ENCODE results near the gene CDCP2.

The CDCP2 gene

GRCh38 chr1:54152696-54153095, at the start of gene CDCP2:
Gene CDCP2 (minus strand): TSS chr1:54153000. CDS start chr1:54152922, 78 bp downstream.
- TF ChIP-seq ZFX (IDR thresholded peaks at IDR 0.05; ENCODE audit: borderline replicate concordance), result no peak
- TF ChIP-seq, protein P1, sequence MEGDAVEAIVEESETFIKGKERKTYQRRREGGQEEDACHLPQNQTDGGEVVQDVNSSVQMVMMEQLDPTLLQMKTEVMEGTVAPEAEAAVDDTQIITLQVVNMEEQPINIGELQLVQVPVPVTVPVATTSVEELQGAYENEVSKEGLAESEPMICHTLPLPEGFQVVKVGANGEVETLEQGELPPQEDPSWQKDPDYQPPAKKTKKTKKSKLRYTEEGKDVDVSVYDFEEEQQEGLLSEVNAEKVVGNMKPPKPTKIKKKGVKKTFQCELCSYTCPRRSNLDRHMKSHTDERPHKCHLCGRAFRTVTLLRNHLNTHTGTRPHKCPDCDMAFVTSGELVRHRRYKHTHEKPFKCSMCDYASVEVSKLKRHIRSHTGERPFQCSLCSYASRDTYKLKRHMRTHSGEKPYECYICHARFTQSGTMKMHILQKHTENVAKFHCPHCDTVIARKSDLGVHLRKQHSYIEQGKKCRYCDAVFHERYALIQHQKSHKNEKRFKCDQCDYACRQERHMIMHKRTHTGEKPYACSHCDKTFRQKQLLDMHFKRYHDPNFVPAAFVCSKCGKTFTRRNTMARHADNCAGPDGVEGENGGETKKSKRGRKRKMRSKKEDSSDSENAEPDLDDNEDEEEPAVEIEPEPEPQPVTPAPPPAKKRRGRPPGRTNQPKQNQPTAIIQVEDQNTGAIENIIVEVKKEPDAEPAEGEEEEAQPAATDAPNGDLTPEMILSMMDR (IDR thresholded peaks at IDR 0.05), result no peak
- no peak within 1 kb of the TSS for H3K27ac ChIP-seq

DNA sequence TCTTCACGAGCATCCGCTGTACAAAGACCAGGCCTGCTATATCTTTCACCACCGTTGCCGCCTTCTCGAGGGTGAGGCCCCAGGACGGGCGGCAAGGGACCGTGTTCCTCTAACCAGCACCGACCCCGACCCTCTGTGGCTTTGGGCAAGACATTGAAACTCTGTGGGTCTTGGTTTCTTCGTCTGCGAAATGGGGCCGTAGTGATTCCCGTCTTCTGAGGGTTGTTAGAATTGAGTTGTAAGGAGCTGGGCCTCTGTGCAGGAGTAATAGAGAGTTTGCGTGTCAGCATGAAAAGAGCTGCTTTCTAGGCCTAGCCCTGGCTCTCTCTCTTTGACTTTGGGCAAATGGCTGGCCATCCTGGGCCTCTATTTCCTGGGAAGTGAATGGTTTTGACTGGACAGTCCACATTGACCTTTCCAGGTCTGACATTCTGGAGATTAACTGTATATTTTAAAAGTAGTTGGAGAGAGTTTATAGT, 47.8 kb upstream of the CDCP2 start:
- H3K27ac ChIP-seq, result peak overlapping the region; percentile 62
- no peak for TF ChIP-seq ZFX (IDR thresholded peaks at IDR 0.05; ENCODE audit: borderline replicate concordance)
- TF ChIP-seq, protein P1 (IDR thresholded peaks at IDR 0.05), result no peak

DNA sequence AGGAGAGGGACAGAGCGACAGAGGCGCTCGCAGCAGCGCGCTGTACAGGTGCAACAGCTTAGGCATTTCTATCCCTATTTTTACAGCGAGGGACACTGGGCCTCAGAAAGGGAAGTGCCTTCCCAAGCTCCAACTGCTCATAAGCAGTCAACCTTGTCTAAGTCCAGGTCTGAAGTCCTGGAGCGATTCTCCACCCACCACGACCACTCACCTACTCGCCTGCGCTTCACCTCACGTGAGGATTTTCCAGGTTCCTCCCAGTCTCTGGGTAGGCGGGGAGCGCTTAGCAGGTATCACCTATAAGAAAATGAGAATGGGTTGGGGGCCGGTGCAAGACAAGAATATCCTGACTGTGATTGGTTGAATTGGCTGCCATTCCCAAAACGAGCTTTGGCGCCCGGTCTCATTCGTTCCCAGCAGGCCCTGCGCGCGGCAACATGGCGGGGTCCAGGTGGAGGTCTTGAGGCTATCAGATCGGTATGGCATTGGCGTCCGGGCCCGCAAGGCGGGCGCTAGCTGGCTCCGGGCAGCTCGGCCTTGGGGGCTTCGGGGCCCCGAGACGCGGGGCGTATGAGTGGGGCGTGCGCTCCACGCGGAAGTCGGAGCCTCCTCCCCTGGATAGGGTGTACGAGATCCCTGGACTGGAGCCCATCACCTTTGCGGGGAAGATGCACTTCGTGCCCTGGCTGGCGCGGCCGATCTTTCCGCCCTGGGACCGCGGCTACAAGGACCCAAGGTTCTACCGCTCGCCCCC, 47.1 kb upstream of the CDCP2 start, which contains the start of the genes CYB5RL and MRPL37:
TSS of gene CYB5RL (minus strand) at position 266 of the 754 bp plus-strand sequence. CDS start 4,414 bp downstream, outside the sequence.
TSS of gene MRPL37 (plus strand) at position 403 of the 754 bp plus-strand sequence. CDS start at position 480, 77 bp downstream.
- no peak for TF ChIP-seq ZFX (IDR thresholded peaks at IDR 0.05; ENCODE audit: borderline replicate concordance)
- TF ChIP-seq, protein P1 (IDR thresholded peaks at IDR 0.05), result no peak
- peak within 1 kb of the TSS; percentile 62 for H3K27ac ChIP-seq

DNA sequence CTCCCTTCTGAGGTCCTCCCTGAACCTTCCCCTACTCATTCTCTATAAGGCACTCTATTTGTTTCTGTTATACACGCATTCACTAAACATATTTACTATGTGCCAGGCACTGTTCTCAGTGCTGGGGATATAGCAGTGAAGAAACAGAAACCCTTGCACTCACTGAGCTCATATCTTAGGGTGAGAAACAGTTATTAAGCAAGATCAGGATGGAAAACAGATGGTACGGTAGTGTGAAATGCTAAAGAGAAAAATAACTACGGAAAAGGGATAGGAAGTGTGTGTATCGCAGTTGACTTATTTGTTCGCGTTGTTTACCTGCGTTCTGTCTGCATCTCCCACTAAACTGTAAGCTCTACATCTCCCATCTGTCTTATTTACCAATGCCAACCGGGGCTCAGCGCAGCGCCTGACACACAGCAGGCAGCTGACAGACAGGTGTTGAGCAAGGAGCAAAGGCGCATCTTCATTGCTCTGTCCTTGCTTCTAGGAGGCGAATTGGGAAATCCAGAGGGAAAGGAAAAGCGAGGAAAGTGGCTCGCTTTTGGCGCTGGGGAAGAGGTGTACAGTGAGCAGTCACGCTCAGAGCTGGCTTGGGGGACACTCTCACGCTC, 46.5 kb upstream of the CDCP2 start:
- TF ChIP-seq, protein P1 (IDR thresholded peaks at IDR 0.05), result no peak
- TF ChIP-seq ZFX (IDR thresholded peaks at IDR 0.05; ENCODE audit: borderline replicate concordance), result no peak
- peak overlapping the region; percentile 62 for H3K27ac ChIP-seq

- TF ChIP-seq, protein P1 (IDR thresholded peaks at IDR 0.05), result no peak
- TF ChIP-seq ZFX (IDR thresholded peaks at IDR 0.05; ENCODE audit: borderline replicate concordance), result no peak
- no peak overlapping the region for H3K27ac ChIP-seq
These were observed 40.7 kb upstream of the CDCP2 start for GRCh38 chr1:54193453-54193852.

DNA sequence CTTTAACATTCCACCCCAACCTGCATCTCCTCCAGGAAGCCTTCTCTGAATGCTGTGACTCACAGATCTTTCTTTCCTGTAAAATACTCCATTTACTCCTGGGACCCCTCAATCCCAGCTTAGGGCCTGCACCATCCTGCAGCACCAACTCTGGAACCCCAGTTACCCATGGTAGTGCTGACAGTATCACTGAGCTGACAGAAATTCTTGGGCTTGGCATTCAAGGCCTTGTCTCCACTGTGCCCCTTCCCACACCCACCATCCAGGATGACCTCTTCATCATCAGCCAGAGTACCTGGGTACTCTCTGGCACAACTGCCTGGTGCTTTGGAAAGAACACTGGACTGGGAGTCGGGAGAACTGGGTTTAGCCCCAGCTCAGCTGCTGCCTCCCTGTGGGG, 38.7 kb upstream of the CDCP2 start:
- no peak for TF ChIP-seq ZFX (IDR thresholded peaks at IDR 0.05; ENCODE audit: borderline replicate concordance)
- TF ChIP-seq, protein P1 (IDR thresholded peaks at IDR 0.05), result no peak
- H3K27ac ChIP-seq, result no peak overlapping the region

GRCh38 chr1:54190526-54190925, 37.7 kb upstream of the CDCP2 start:
- no peak overlapping the region for H3K27ac ChIP-seq
- TF ChIP-seq, protein P1 (IDR thresholded peaks at IDR 0.05), result no peak
- TF ChIP-seq ZFX (IDR thresholded peaks at IDR 0.05; ENCODE audit: borderline replicate concordance), result no peak

Measured in 22Rv1 (cell line).